Measurements from ENCODE around the gene EID2B.

EID2B gene

GRCh38 chr19:39540333-39540673 lies 7.7 kb upstream of the EID2B start:
- DNase-seq (ENCODE audit: extremely low read depth, insufficient read length): no peak
- TF ChIP-seq CTCF (IDR thresholded peaks at IDR 0.05; ENCODE audit: insufficient read depth, low read length, poor library complexity, severe bottlenecking): no peak
- Histone ChIP-seq H3K36me3 (ENCODE audit: control insufficient read depth, insufficient read depth, low read length) (no peaks in the 10 kb centered on the region), H3K27me3 (replicated peaks; ENCODE audit: control insufficient read depth, insufficient read depth, low read length) (no peaks in the 10 kb centered on the region), H3K4me3 (replicated peaks; ENCODE audit: low read depth, low read length) (peak overlapping the region; percentile 78)

GRCh38 chr19:39539518-39540332 lies 7.1 kb upstream of the EID2B start, which contains the start of gene EID2:
EID2 (minus strand) TSS chr19:39540161; CDS start chr19:39540079, 82 bp downstream.
- peak within 1 kb of the TSS; percentile 78 for H3K4me3 ChIP-seq (replicated peaks; ENCODE audit: low read depth, low read length)
- H3K36me3 ChIP-seq (ENCODE audit: control insufficient read depth, insufficient read depth, low read length): no peaks in the 10 kb centered on the region
- no peaks in the 10 kb centered on the region for H3K27me3 ChIP-seq (replicated peaks; ENCODE audit: control insufficient read depth, insufficient read depth, low read length)
- DNase-seq (ENCODE audit: extremely low read depth, insufficient read length): peak; percentile 90
- TF ChIP-seq CTCF (IDR thresholded peaks at IDR 0.05; ENCODE audit: insufficient read depth, low read length, poor library complexity, severe bottlenecking): peak; percentile 84

- Histone ChIP-seq H3K4me3 (replicated peaks; ENCODE audit: low read depth, low read length) (peak overlapping the region; percentile 78), H3K36me3 (ENCODE audit: control insufficient read depth, insufficient read depth, low read length) (no peaks in the 10 kb centered on the region), H3K27me3 (replicated peaks; ENCODE audit: control insufficient read depth, insufficient read depth, low read length) (no peaks in the 10 kb centered on the region)
- no peak for TF ChIP-seq CTCF (IDR thresholded peaks at IDR 0.05; ENCODE audit: insufficient read depth, low read length, poor library complexity, severe bottlenecking)
- DNase-seq (ENCODE audit: extremely low read depth, insufficient read length): no peak
Observed at GRCh38 chr19:39539165-39539517, 6.5 kb upstream of the EID2B start.

GRCh38 chr19:39533791-39534190 lies 1.1 kb upstream of the EID2B start:
- no peak for DNase-seq (ENCODE audit: extremely low read depth, insufficient read length)
- Histone ChIP-seq H3K36me3 (ENCODE audit: control insufficient read depth, insufficient read depth, low read length) (no peaks in the 10 kb centered on the region), H3K27me3 (replicated peaks; ENCODE audit: control insufficient read depth, insufficient read depth, low read length) (no peaks in the 10 kb centered on the region), H3K4me3 (replicated peaks; ENCODE audit: low read depth, low read length) (no peak overlapping the region)
- TF ChIP-seq CTCF (IDR thresholded peaks at IDR 0.05; ENCODE audit: insufficient read depth, low read length, poor library complexity, severe bottlenecking): no peak

GRCh38 chr19:39533003-39533512 lies 406 bp upstream of the EID2B start:
- TF ChIP-seq CTCF (IDR thresholded peaks at IDR 0.05; ENCODE audit: insufficient read depth, low read length, poor library complexity, severe bottlenecking): no peak
- no peaks in the 10 kb centered on the region for H3K27me3 ChIP-seq (replicated peaks; ENCODE audit: control insufficient read depth, insufficient read depth, low read length)
- no peak overlapping the region for H3K4me3 ChIP-seq (replicated peaks; ENCODE audit: low read depth, low read length)
- no peaks in the 10 kb centered on the region for H3K36me3 ChIP-seq (ENCODE audit: control insufficient read depth, insufficient read depth, low read length)
- DNase-seq (ENCODE audit: extremely low read depth, insufficient read length): no peak
